Urothelium cell line (cell line): ENCODE measurements around the gene SEMA4C.
"Not testable (repeated sequence)": the region's sequence is repeated elsewhere in the genome, so short reads cannot be mapped to it uniquely, and the experiment has no call there.

Experiments
- DNase-seq: peaks from one replicate; pipeline ENCODE4 v3.0.0; 2011; ENCODE audit warnings: low spot score, mixed read lengths
- FAIRE-seq: peaks from 2 replicates; lab custom pipeline; 2011; peaks lifted over from hg19 to GRCh38; lab: Jason Lieb, UNC

Gene SEMA4C

DNA sequence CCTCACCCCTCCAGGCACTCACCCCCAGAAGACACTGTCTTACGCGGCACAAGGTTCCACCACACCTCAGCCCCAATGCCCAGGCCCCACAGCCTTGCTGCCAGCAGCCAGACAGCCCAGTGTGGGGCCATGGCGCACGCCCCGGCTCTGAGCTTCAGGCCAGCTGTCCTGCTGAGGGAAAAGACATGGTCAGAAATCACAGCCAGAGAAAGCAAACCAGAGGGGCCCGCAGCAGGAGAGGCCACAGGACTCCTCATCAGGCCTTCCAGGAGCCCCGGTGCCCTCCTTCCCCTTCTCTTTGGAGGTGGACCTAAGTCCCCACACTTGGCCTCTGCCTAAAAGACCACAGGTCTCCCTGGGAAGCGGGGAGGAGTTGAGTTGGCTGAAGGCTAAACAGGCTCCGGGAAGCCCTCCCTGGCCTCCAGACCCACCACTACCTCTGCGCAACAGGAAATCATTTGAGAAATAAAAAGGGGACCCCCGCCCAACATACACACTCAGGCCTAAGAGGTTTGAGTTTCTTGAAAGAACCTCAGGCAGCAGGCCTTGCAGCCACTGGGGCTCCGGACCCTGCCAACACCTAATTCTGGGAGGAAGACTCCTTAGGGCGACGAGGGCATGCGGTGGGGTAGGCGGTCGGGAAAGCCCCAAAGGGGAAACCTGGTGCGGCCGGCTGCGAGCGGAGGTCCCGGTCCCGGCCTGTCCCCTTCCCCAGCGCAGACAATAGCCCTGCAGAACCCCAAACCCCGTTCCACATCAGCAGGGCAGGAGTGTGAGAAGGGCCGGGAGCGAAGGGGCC is 1.9 kb downstream of the SEMA4C start:
- DNase-seq, result no peak
- no peak for FAIRE-seq

DNA sequence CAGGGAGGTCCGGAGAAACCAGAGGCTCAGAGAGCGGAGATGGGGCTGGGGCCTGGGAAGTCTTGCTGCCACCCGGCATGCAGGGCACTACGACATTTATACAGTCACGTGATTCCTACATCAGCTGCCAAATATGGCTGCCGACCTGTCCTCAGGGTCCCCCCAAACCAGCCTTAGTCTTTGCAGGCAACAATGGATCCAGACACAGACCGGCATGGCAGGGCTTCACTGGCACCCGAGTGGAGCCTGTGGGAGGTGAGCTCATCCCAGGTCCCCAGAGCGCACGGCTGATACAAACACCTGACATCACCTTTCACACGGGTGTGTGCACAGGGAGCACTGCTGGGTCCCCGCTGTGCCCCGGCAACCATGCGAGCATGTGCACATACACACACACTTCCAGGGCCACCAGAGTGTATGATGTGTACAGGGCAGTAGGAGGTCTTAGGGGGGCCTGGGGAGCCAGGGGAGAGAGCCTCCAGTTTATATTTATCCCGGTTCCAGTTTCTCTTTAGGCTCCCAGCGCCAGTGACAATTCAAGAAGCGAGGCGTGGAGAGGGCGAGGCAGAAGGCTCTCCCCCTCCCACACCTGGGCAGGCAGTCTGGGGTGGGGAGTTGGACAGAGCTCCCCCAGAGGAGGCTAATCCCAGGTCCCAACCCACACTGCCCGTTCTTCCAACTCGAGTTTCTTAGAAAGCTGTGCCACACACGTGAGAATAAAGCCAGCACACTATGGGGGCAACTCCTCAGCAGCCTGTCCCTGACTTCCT is 2.7 kb downstream of the SEMA4C start:
- FAIRE-seq (no peak), DNase-seq (no peak)

DNA sequence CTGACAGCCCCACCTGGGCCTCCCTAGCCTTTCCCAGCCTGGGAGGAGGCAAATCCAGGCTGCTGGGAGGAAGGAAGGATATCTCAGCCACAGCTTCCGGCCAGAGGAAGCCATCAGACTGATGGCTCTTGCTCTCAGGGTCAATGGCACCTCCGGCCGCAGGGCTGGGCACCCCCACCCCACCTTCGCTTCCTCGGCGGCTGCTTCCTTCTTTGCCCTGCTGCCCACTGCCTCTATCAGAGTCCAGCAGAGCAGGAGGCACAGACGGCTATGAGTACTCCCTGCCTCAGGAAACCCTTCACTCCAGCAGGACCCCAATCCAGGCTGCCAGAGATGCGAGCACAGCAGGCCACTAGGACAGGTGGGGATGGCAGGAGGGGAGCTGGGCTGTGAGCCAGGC is 3.3 kb downstream of the SEMA4C start:
- DNase-seq, result no peak
- no peak for FAIRE-seq

DNA sequence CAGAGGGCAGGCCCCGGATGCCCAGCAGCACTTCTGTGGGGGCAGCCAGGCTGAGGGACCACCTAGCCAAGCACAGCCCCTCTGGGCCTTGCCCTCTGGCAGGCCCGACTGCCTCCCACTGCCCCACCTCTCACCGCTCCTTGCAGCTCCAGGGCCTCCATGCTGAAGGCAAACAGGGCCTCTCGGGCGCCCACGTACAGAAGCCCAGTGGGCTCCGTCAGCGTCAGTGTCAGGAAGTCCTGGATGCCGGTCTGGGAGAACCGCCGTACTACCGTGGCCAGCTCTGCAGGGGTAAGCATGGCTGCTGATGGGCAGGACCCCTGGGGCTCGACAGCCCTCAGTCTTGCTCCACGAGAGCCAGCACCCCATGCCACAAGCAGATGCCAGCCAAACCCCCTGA is 3.7 kb downstream of the SEMA4C start:
- DNase-seq, result no peak
- FAIRE-seq, result no peak

DNA sequence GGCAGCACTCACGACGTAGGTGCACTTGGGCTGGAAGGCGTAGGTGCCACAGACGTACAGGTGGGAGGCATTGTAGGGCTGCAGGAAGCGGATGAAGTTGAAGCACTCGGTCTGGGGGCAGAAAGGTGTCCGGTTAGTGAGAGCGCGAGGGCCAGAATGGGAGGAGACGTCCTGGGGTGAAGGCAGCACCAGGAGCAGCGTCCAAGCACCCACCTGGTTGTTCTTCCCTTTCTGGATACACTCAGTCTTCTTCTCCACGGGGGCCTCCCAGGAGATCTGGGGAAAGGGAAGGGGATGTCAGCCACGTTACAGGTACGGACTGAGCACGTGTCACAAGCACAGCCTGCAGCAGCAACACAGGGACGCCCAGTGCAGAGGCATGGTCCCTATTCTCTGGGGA is 4.2 kb downstream of the SEMA4C start:
- DNase-seq (no peak), FAIRE-seq (no peak)

DNA sequence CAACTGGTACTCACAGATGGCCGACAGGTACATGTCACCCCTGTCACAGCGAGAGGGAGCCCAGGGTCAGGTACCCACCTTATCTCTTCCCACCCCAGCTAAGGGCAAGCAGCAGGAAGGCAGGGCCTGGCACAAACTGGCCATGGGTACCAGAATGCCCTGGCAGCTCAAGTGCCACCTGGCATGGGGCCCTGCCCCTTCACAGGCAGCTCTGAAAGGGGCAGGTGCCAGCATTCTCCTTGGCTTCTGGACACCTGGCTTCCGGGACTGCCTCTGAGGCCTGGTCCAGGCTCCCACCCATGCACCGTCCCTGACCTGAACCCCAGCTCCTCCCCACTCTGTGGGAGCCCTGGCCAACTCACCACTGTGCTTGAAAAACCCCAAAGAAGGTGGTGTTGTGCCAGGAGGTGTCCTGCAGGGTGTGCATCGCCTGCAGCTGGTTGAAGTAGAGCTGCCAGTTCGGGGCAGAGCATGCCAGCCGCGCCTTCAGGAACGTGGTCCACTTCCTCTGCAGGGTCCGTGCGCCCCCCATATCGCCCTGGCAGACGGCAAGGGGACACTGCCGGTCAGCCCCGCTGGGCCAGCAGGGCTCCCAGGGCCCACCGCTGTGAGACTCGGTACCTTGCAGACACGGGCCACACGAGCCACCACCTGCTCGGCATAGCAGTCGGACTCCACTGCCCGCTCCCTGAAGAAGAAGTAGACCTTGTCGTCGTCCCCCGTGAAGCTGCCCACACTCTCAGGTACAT is 5.4 kb downstream of the SEMA4C start:
- FAIRE-seq, result no peak
- DNase-seq, result no peak

DNA sequence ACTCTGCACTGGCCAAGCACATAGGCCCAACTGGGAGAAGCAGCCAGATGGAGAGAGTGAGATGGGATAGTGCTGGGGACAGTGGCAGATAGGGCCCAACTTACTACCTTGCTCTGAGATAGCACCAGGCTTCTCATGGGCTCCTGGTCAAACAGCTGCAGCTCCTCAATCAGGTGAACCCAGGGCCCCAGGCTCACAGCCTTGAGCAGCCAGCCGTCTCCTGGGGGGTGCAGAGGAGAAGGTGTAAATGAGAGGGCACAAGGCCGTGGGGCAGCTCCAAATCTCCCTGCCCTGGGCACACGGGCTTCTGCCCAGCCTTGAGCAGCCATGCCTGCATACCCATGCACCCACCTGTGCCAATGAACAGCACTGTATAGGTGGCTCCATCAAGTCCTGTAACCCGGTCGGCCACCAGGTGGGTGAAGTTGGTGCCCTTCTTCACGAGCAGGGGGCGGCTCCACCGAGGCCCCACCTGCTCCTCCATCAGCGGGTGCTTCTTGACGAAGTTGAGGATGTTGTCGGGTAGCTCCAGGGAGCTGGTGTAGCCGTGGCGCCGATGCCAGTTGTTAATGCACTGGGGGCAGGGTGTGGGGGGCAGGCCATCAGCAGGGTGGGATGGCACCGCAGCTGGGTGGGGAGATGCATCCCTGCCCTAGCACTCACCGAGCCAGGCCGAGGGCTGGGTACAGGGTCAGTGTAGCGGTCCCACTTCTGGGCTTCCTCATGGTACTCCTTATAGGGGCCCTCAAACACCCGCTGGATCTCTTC is 6.1 kb downstream of the SEMA4C start:
- DNase-seq (no peak), FAIRE-seq (no peak)

DNA sequence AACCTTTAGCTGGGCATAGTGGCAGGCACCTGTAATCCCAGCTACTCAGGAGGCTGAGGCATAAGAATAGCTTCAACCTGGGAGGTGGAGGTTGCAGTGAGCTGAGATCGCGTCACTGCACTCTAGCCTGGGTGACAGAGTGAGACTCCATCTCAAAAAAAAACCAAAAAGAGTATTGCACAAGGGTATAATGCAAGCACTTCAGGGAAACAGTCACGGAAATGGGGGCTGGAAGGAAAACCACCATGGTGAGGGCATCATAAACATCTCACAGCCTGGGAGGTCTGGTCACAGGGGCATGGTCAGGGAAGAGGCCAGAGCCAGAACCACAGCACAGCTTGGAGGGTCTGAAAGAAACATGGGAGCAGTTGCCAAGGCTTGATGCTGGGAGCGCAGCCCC is 6.8 kb downstream of the SEMA4C start:
- not testable (repeated sequence) for FAIRE-seq, DNase-seq

DNA sequence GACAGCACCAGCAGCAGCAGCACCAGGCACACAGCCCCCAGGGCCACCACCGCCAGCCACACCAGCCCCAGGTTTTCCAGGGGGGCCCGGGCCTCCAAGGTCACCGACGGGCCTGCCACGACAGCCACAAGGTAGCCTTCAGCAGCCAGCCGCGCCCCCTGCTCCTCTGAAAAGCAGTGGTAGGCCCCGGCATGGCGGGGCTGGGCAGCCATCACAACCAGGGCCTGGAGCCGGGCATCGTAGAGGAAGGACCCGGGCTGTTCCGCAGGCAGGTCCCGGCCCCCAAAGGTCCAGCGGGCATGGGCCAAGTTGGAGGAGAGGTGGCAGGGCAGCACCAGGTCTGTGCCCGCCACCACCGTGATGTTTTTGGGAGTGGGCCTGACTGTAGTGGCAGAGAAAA is 8.8 kb downstream of the SEMA4C start:
- no peak for FAIRE-seq
- no peak for DNase-seq

DNA sequence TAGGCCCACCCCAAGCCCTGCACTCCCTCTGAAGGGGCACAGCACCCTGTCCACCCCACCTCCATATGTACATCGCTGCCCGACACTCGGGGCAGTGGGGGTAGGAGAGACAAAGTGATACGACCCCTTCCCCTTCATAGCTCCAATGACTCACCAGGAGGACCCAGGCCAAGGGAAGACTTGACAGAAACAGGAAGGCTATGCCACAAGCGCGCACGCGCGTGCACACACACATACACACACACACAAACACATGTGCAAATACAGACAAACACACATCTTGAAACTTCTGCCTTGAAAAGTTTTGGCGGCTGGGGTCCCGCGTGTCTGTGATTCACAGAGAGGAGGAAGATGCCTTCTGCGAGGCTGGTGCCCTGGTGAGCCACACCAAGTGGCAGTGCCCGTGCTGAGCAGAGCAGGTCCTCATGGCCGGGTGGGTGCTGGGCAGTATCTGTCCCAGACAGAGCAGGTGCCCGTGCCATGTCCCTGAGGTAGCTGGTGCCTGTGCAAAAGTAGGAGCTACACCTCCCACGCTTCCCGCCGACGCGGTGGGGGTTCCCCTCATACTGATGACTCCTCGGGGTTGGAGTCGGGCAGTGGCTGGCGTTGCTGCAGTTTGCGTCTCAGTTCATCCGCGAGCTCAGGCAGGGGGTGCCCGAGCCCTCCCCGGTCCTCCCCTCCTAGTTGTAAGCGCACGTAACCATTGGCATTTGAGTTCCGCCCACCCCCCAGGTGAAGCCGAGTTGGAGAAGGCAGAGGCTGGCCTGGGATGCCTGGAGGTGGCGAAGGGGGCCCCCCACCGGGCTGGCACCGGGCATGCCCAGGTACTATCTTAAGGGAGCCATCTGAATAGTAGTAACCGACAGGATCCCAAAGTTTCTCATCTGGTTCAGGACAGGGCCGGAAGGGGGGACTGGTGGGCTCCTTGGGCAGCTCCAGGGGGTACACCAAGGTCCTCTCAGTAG is 9.5 kb downstream of the SEMA4C start:
- no peak for DNase-seq
- FAIRE-seq, result no peak

DNA sequence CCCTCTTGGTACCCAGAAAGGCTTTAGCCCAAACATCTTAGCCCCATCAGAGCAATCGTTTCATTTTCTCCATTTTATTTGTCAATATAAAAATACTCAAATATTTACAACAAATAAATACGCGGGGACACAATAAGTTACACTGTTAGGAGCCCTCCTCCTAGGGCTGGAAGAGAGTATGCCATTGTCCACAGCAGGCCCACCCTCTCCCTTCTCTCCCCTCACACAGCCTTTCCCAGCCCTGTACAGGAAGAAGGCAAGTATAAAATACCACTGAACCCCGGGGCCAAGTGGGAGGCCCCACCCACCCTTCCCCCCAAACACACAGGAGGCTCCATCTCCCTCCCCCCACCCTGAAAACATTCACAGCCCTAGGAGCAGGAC is 10.2 kb downstream of the SEMA4C start:
- DNase-seq, result no peak
- FAIRE-seq, result no peak

DNA sequence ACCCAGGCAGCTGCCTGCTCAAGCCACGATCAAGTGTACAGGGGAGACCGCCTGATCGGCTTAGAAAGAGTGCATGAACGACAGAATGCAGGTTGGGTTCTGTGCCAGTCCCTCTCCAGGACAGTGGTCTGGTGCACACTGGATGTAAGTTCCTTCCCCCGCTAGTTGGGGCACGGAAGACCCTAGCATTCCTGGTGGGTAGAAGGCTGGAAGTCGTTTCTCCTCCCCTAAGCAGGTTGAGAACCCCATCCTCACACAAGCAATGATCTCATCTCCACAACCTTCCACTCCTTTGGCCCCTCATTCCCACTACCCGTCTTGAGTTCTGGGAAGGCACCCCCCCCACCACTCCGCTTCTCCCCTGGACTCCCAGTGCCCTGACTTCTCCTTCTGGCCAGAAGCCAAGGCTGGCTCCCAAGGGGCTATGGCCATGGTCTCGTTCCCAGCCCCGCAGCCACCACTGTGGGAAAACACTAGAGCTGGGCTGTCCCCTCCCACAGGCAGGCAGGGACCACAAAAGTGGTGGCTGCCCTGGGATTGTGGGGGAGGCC is 10.7 kb downstream of the SEMA4C start:
- no peak for FAIRE-seq

DNA sequence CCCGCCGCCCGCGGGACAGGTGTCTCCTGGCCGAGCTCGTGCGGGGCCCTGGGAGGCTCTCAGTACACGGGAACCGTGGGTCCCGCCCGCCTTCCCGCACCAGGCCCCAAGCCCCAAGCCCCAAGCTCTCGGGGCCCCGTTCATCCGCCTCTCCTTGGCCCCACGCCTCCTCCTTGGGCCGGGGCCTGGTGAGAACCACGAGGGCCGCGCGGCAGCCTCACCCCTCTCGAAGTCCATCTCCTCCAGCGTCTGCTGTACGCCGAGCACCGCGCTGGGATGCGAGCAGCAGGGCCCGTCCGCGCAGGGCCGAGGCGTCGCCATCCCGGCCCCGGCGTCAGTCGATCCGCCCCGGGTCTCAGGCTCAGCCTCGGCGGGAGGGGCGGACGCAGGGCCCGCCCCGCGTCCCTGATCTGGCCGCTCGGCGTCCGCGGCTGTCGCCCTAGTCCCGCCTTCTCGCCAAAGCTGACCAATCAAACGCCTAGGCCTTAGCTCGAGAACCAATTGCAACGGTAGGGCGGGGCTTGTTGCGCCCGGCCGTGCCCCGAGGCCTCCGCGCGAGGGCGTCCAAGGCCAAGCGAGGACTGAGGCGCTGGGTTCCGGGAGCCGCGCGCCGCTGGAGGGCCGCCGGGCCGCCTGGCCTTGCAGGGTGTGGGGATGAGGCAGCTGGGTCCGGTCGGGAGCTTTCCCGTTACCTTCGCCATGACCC is 12.1 kb downstream of the SEMA4C start, which contains the start of gene ANKRD39:
Gene ANKRD39, minus strand, starts transcription at position 350 of the 706 bp plus-strand sequence. Its CDS starts 29 bp downstream, at position 321.
- peak; percentile 65 for FAIRE-seq
- DNase-seq, result peak; percentile 100

More for the DNA sequence above, 10.7 kb downstream of the SEMA4C start:
- DNase-seq, result no peak

DNA sequence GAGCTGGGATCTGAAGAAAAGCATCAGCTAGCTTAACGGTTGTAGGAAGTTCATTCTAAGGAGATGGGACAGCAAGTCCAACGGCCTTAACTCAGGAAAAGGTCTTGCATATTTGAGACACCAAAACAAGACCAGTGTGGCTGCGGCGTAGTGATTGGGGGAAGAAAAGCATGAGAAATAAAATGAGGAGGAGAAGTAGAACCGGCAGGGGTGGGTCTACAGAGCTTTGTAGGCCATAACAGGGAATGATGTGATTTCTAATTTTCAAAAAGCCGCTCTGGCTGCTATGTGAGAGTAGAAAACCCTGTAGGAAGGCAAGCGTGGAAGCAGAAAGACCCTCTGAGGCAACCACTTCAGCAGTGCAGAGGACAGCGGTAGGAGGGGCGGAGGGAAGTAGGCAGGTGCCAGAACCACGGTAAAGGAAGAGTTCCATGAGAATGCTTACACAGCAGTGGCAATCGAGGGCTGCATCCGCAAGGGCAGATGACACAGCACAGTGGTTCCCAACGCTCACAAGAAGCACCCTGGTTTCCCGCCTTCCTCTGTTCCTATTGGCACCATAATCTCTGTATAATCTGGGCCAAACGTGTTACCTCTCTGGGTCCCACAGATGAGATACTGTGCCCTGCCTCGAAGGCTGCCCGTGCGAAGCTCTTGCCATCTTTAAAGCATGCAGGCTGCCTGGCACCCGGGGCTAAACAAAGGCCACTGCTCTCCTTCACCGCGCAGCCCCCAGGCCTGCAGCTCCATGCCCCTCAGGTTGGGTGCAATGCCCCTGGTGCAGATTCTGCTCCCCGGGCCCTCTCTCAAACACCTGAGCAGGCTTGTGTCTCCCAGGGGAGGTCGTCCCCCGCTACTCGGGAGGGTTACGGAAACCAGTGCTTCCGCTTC is 12.9 kb downstream of the SEMA4C start:
- FAIRE-seq, result no peak

DNA sequence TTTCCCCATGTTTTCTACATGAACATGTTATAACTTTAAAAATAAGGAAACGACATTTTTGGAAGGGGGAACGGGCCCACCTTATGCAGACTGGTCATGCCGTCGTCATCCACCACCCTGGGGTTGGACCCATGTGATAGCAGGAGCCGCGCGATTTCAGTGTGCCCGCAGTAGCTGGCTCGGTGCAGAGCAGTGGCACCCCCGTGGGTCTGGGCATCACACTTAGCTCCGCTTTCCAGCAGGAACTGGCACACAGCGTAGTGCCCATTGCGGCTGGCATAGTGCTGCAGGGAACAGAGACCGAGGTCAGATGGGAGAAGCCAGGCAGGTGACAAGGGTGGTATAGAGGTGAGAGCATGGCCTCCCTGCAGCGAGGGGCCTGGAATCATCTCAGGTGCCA is 16.6 kb downstream of the SEMA4C start:
- FAIRE-seq, result peak; percentile 61

More for the DNA sequence above, 12.9 kb downstream of the SEMA4C start:
- DNase-seq, result no peak

DNA sequence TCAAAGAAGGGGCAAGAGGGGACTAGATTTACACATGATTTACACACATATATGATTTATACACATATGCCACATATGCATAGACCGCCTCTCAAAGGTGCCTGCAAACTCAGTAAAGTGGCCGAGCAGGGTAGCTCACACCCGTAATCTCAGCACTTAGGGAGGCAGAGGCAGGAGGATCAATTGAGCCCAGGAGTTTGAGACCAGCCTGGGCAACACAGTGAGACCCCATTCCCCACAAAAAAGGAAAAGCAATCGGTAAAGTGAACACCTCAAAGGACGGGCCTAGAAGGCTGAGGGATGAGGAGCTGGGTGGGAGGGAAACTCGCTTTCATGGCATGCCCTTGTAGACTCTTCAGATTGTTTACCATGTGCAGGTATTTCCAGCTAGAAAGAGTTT is 17.2 kb downstream of the SEMA4C start:
- no peak for DNase-seq
- no peak for FAIRE-seq

More for the DNA sequence above, 16.6 kb downstream of the SEMA4C start:
- no peak for DNase-seq

DNA sequence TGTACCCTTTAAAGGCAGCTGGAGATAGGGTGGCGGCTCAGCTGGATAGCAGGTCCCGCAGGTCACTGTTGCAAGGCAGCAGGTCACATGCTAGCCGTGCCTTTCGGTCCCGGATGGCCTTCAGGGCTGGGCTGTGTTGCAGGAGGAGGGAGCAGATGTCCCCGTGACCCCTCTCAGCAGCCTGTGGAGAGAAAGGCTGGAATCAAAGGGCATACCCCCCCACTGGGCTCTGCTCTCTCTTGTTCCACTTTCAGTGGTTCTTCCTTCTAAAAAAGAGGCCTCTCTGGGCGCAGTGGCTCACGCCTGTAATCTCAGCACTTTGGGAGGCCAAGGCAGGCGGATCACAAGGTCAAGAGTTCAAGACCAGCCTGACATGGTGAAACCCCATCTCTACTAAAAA is 21.6 kb downstream of the SEMA4C start:
- no peak for FAIRE-seq
- no peak for DNase-seq

DNA sequence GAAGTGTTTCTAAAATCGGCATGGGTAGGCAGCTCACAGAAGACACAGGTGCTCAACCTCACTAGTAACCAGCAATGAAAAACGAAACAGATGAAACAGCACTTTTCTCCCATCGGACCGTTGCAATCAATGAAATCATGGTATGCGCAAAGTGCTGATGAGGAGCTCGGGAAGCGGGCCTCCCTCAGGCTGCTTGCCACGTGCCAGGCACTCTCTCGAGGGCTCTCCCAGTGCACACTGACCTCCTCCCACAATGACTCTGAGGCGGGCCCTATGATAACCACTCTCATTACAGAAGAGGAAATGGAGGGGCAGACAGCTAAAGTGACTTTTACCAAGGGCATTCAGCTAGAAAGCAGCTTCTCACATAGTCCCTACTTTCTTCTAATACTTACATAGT is 22.3 kb downstream of the SEMA4C start:
- FAIRE-seq (no peak), DNase-seq (no peak)
